Measurements from ENCODE around the gene SESN3. TPM values are rescaled to one million over a fixed set of nuclear protein-coding genes. Genes with fewer than 3 reads are reported as not detected.

The SESN3 gene
- total RNA-seq, 3 donors from 2014 or later (not counting 1 experiment from before 2014, with no cell fraction given), result 5.5 to 10.2 (median 7.6) TPM

DNA sequence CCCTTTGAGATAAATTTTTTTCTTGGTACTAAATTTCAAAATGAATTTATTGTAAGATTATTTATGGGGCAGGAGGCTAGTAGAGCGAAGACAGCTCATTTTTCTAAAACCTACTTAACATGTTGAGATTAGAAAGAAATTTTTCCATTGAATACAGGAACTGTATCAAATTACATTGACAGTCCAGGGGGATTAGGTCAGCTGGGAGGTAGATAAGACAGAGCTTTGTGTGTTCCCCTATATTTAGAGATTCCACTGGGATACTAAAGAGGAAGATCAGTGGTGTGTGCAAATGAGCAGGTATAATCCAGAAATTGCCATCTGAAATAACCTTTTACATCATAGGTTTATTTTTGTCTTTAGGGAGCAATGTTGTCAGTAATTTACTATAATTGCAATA is 109.3 kb downstream of the SESN3 start:
- H3K9me3 ChIP-seq (ENCODE audit: control insufficient read depth, insufficient read depth, low read length), result no peaks in the 10 kb centered on the region
- H3K27me3 ChIP-seq (ENCODE audit: control insufficient read depth, insufficient read depth, low read length), result no peaks in the 10 kb centered on the region
- Mint-ChIP-seq H3K4me1 (peaks cover 0 to 12% of the 10 kb centered on the region in 2 donors), H3K4me3 (no peak overlapping the region), H3K36me3 (no peaks in the 10 kb centered on the region), H3K9me3 (no peaks in the 10 kb centered on the region), H3K27ac (no peak overlapping the region), H3K27me3 (ENCODE audit: low read depth in 2 of 2) (no peaks in the 10 kb centered on the region)
- ATAC-seq (no peak), DNase-seq (no peak)
- no CpG with 5 or more reads among the region's 1 CpG for WGBS (ENCODE audit: insufficient coverage)
- H3K4me1 ChIP-seq (ENCODE audit: control insufficient read depth, insufficient read depth, low read length), result no peaks in the 10 kb centered on the region
- no peak overlapping the region for H3K4me3 ChIP-seq (ENCODE audit: low read length)
- no peak overlapping the region for H3K27ac ChIP-seq (ENCODE audit: low read length)
- H3K36me3 ChIP-seq (ENCODE audit: control insufficient read depth, insufficient read depth, low read length), result no peaks in the 10 kb centered on the region
- intact Hi-C loops (cut with micrococcal nuclease), result no loop called here
- TF ChIP-seq, protein P1, sequence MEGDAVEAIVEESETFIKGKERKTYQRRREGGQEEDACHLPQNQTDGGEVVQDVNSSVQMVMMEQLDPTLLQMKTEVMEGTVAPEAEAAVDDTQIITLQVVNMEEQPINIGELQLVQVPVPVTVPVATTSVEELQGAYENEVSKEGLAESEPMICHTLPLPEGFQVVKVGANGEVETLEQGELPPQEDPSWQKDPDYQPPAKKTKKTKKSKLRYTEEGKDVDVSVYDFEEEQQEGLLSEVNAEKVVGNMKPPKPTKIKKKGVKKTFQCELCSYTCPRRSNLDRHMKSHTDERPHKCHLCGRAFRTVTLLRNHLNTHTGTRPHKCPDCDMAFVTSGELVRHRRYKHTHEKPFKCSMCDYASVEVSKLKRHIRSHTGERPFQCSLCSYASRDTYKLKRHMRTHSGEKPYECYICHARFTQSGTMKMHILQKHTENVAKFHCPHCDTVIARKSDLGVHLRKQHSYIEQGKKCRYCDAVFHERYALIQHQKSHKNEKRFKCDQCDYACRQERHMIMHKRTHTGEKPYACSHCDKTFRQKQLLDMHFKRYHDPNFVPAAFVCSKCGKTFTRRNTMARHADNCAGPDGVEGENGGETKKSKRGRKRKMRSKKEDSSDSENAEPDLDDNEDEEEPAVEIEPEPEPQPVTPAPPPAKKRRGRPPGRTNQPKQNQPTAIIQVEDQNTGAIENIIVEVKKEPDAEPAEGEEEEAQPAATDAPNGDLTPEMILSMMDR (IDR thresholded peaks at IDR 0.05), result no peak

DNA sequence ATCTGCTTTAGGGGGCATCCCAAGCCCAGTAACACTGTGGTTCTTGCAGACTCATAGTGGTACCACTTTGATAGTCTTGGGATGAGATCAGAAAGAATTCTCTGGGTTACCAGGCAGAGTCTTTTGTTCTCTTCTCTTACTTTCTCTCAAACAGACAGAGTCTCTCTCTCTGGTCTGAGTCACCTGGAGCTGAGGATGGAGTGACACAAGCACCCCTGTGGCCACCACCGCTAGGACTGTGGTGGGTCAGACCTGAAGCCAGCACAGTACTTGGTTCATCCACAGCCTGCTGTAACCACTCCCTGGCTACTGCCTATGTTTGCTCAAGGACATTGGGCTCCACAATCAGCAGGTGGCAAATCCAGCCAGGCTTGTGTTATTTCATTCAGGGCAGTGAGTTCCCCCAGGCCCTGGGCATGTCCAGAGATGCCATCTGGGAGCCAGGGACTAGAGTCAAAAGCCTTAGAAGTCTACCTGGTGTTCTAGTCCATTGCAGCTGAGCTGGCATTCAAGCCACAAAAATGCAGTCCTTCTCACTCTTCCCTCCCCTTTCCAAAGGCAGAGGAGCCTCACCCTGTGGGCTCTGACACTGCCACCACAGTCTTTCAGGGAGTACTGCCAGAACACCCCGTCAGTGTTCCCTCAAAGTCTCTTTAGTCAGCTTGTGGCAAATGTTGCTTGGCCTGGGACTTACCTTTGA is 111.5 kb downstream of the SESN3 start:
- H3K9me3 ChIP-seq (ENCODE audit: control insufficient read depth, insufficient read depth, low read length), result no peaks in the 10 kb centered on the region
- 83% methylated on average over 2 of the region's 2 CpGs for WGBS (ENCODE audit: insufficient coverage)
- no peak overlapping the region for H3K27ac ChIP-seq (ENCODE audit: low read length)
- H3K9me3 Mint-ChIP-seq, result no peaks in the 10 kb centered on the region
- no peaks in the 10 kb centered on the region for H3K27me3 Mint-ChIP-seq (ENCODE audit: low read depth in 2 of 2)
- no peaks in the 10 kb centered on the region for H3K36me3 ChIP-seq (ENCODE audit: control insufficient read depth, insufficient read depth, low read length)
- DNase-seq (no peak), ATAC-seq (no peak)
- intact Hi-C loops (cut with micrococcal nuclease), result no loop called here
- H3K4me3 Mint-ChIP-seq, result no peak overlapping the region
- H3K4me3 ChIP-seq (ENCODE audit: low read length), result no peak overlapping the region
- peaks cover 0 to 7% of the 10 kb centered on the region in 2 donors for H3K4me1 Mint-ChIP-seq
- H3K36me3 Mint-ChIP-seq, result no peaks in the 10 kb centered on the region
- H3K27me3 ChIP-seq (ENCODE audit: control insufficient read depth, insufficient read depth, low read length), result no peaks in the 10 kb centered on the region
- no peaks in the 10 kb centered on the region for H3K4me1 ChIP-seq (ENCODE audit: control insufficient read depth, insufficient read depth, low read length)
- H3K27ac Mint-ChIP-seq, result no peak overlapping the region
- TF ChIP-seq, protein P1 (IDR thresholded peaks at IDR 0.05), result no peak

DNA sequence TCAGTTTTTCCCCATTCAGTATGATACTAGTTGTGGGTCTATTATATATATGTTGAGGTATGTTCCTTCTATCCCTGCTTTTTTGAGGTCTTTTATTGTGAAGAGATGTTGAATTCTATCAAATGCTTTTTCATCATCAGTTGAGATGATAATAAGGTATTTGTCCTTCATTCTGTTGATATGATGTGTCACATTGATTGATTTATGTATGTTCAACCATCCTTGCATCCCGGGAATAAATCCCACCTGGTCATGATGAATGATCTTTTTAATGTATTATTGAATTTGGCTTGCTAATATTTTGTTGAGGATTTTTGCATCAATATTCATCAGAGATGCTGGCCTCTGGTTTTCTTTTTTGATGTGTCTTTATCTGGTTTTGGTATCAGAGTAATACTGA is 115.4 kb downstream of the SESN3 start:
- peaks cover 0 to 14% of the 10 kb centered on the region in 2 donors for H3K4me1 Mint-ChIP-seq
- Histone ChIP-seq H3K27ac (ENCODE audit: low read length) (no peak overlapping the region), H3K4me1 (ENCODE audit: control insufficient read depth, insufficient read depth, low read length) (no peaks in the 10 kb centered on the region), H3K9me3 (ENCODE audit: control insufficient read depth, insufficient read depth, low read length) (no peaks in the 10 kb centered on the region), H3K4me3 (ENCODE audit: low read length) (no peak overlapping the region), H3K36me3 (ENCODE audit: control insufficient read depth, insufficient read depth, low read length) (no peaks in the 10 kb centered on the region), H3K27me3 (ENCODE audit: control insufficient read depth, insufficient read depth, low read length) (no peaks in the 10 kb centered on the region)
- H3K4me3 Mint-ChIP-seq, result no peak overlapping the region
- H3K27ac Mint-ChIP-seq, result no peak overlapping the region
- intact Hi-C loops (cut with micrococcal nuclease), result no loop called here
- DNase-seq (no peak), ATAC-seq (no peak)
- no peaks in the 10 kb centered on the region for H3K27me3 Mint-ChIP-seq (ENCODE audit: low read depth in 2 of 2)
- WGBS (ENCODE audit: insufficient coverage), result 100% methylated on average over 1 of the region's 1 CpG
- no peaks in the 10 kb centered on the region for H3K36me3 Mint-ChIP-seq
- H3K9me3 Mint-ChIP-seq, result no peaks in the 10 kb centered on the region
- TF ChIP-seq, protein P1 (IDR thresholded peaks at IDR 0.05), result no peak

Other genes starting within 250 kb of the SESN3 start
- gene KDM4E, start 205.9 kb downstream of the SESN3 start, total RNA-seq, result not detected
- gene KDM4F, start 181.8 kb downstream of the SESN3 start, total RNA-seq, result not detected
- gene SRSF8, start 164.3 kb downstream of the SESN3 start, total RNA-seq, result 10 to 100 TPM; 40.0 to 51.8 (median 43.0) TPM
- gene ENDOD1, start 141.4 kb downstream of the SESN3 start, total RNA-seq, result 10 to 100 TPM; 10.1 to 15.5 (median 14.0) TPM